GM19324 (cell line): ENCODE results near the gene USH2A.

Source experiments
- ATAC-seq: cut with Tn5 transposase; IDR thresholded peaks from one replicate; pipeline ENCODE4 v1.9.1; 2021; ENCODE audit warnings: mild to moderate bottlenecking, moderate library complexity; ENCODE audit not compliant: unreplicated experiment, low FRiP score

The USH2A gene

DNA sequence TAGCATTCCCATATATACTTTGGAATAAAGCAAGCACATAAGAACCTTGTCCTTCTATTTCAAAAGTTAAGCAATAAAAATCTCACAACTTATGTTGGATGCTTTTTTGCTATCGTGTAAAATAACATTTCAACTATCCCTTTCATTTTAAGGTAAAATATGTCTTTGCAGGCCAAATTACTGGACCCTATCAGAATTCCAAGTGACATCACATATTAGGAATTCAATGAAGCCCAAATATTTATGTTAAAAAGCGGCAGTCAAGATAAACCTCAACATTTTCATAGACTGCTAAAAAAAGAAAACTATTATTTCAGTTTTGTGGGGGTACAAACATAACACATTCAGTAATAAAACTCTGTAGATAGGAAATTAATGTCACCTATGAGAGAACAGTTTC lies 604.1 kb downstream of the USH2A start:
- no peak for ATAC-seq

DNA sequence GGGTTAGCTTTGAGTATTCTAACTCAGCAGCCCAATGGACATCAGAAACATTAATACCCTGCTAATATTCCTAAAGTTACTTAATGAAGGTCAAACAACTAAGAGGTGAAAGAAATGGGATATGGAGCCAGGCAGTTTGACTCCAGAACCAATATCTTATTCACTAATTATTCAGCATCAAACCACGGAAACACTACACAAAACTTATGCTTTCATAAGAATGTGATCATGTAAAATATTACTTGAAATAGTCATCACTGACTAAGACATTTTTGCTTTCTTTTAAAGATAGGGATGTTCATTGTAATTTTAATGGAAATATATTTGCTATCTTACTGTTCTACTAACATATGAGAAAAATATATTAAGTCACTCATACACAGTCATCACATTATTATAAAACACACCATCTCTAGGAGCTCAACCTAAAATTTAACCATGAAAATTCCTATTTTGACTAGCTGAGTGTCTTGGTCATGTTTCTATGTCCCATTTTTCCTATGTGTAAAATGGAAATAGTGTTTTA lies 615.3 kb downstream of the USH2A start:
- ATAC-seq: no peak

DNA sequence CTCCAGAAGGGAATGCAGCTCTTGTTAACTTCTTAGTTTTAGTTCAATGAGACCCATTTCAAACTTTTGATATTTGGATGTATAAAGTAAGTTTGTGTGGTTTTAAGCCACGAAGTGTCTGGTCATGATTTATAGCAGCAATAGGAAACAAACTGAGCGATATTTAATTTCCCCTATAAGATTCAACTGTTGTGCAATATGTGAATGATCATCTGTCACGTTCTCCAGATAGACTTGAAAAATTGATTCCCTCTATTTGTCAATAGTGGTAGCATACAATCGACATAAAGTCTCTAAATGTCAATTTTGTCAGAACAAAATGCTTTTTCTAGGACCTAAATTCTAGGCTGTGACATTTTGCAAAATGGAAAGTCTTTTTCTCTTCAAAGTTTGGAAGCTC lies 616.0 kb downstream of the USH2A start:
- ATAC-seq: no peak

DNA sequence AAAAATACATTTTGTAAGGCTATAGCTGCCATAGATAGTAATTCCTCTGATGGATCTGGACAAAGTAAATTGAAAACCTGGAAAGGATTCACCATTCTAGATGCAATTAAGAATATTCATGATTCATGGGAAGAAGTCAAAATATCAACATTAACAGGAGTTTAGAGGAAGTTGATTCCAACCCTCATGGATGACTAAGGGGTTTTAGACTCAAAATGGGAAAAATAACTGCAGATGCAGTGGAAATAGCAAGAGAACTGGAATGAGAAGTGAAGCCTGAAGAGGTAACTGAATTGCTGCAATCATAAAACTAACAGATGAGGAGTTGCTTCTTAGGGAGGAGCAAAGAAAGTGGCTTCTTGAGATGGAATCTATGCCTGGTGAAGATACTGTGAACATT lies 625.4 kb downstream of the USH2A start:
- no peak for ATAC-seq

DNA sequence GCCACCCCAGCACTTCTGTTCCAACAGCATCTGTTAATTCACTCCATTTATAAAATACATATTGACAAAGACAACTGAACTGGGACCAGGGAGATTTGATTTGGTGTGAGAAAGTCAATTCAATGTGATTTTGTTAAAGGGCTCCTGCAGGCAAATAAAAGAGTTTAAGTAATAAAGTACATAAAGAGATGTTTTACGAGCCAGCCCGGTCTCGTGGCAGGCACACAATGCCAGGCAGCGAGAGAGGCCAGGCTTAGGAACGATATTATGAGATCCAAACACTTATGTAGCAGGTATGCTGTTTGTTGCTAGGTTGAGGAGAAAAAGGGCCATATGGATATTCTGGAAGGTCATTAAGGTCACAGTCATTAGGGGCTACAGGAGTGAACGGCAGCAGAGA lies 629.1 kb downstream of the USH2A start:
- no peak for ATAC-seq

DNA sequence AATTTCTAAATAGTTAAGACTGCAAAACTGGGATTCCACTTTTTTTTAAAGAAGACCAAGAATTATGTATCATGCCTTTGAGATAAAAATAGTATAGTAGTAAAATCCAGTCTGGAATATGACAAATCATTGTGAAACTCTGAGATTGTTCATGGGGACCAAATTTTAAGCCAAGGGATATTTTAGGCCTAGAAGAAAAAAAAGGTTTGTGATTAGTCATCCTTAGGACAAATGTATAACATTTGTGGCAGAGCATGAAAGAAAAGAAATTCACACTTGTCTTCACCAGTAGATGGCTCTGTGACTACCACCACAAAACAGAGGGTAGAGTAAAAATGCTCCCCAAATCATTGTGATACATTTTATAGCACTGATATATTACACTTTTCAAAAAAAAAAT lies 630.1 kb downstream of the USH2A start:
- no peak for ATAC-seq

DNA sequence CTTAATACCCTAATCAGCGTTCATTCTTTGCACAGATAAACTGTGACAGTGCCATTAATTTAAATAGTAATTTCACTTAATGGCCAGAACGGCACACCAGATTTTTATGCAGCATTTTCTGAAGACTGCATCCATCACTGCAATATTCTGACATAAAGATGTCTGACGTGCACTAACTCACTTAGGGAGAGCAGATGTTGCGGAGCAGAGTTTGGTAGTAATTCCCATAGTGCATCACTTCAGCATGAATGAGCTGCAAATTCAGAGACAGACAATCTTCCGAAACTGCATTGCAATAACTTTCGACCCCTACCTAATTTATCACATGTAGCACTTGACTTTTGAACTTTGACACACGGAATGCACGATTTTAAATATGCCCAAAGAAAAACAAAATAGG lies 630.8 kb downstream of the USH2A start:
- no peak for ATAC-seq

DNA sequence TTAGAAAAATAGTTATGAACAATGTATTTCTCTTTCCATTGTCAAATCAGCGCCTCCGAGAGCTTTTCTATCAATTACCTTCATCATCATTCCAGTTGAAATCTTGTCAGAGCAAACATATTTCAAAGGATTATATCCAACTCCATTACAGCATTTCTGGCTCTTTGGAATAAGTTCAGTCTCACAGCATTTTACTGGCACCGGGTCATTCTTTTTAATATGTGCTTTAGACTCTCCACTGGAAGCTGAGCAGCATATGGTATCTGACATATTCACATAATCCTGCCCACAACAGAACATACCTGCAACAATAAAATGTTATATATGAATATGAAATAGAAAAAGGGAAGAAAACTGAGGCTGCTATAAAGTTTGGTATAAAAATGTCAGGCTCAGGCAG lies 633.3 kb downstream of the USH2A start:
- ATAC-seq: no peak

DNA sequence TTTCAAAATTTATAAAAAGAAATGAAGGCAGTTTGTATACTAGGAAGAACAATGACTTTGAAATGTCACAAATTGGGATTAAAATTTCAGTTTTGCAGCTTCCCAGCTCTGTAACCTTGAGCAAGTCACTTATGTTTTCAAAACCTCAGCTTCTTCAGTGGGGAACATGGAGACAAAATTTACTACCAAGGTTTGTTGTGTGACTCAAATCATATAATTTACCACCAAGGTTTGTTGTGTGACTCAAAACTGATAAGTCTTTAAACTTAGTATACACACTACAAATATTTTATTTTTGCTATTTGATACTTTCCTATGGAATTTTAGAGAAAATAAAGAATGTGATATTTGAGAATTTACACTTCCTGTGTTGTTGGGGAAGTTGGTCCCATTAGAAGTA lies 636.3 kb downstream of the USH2A start:
- no peak for ATAC-seq

DNA sequence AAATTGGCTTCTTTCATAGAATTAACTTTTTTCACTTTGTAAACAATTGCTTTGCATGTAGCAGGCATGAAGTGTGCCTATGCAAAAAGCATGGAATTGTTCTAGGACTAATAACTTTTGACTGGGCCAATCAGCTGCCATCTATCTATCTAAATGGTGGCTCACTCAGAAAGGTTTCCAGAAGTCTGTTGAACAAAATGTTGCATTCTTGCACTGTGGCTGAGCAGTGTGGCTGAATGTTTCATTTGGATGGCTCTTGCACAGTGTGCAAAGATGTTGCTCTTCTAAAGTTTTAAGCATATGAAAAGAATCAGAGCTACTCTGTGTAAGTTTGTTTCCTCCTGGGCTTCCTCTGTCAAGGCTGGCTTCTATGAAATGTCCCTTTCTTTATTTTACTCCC lies 642.6 kb downstream of the USH2A start:
- no peak for ATAC-seq

DNA sequence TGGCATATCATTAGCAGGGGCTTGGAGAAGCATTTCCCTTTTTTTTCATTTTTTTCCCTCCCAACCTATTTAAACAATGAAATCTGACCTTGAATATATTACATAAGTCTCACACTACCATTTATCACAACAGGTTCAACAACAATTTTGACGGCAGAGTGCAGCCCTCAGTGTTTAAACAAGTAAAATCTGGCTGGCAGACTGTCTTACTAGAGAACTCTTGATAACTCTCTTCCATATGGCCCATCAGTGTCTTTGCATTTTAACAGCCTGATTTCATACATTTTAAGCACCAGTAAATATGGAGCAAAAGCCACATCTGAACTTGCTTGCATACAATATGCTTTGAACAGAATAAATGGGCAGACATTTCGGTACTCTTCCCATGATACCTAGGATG lies 643.1 kb downstream of the USH2A start:
- ATAC-seq: no peak

DNA sequence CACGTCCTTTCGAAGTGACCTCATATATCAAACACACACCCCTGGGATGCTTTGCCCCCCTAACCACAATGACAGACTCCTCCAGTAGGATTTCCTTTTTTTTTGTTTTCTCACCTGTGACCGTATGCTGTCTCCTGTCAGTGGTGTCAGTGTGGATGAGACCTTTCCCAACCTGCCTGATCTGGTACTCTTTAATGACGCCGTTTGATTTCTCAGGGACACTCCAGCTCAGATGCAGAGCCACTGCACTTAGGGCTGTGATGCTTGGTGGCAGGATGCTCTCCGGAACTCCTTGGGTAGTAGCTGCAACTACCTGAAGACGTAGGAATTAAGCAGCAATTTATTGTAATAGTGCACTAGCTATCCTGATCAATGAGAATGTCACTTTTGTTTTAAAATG lies 643.5 kb downstream of the USH2A start:
- ATAC-seq: no peak

DNA sequence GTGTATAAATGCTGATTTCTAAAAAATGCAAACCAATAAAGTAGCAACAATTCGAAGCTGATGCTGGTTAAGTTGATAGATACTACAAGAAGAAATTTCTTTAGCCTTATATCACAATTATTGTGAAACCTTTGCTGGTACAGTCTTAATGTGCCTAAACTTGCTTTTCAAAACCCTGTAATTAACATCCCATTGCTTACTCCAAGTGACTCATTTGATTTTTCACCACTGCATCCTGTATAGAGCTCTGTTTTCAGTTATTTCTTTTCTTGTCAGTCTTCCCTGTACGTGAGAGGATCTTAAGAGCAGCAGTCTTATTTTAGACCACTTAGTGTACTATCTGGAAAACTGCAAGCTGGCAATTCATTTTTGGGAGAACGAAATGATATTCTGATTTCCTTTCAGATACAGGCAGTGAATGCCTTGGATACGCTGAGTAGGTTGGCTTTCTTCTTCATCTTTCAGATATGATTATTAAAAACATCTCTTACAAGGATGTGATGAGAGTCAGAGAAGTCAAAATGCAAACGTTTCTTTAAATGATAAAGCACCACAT lies 645.8 kb downstream of the USH2A start:
- ATAC-seq: no peak

DNA sequence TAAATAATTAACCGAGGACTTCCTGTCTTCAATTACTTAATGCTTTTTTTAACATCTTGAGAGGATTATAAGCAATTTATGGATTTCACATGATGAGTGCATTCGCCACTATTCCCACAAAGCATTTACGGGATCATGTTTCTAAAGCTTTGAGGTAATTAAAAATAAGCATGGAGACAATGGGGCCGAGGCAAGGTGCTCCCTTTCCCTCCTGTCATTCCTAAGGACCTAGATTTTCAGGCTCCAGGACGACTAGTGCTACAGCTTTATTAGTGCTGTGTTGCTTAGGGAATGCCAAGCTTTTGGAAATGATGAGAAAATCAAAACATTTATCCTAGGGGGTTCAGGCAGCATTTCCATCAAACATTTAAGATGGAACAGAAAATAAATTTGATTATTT lies 646.9 kb downstream of the USH2A start:
- no peak for ATAC-seq

DNA sequence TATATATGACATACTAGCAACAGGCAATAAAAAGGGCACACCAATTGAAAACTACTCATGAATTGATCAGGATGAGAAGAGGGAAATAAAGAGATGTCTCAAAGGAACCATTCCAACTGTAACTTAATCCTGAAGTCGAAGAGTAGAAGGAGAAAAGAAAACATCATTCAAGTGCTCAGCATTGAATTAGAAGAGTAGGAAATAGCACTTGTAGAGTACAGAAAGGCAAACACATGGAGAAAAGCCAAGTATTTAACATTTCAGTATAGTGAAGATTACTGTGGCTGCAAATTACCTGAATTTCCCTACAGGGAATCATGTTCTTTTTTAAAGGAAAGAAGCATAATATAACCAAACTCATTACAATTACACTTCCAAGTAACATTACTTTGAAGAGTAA lies 651.1 kb downstream of the USH2A start:
- ATAC-seq: no peak

DNA sequence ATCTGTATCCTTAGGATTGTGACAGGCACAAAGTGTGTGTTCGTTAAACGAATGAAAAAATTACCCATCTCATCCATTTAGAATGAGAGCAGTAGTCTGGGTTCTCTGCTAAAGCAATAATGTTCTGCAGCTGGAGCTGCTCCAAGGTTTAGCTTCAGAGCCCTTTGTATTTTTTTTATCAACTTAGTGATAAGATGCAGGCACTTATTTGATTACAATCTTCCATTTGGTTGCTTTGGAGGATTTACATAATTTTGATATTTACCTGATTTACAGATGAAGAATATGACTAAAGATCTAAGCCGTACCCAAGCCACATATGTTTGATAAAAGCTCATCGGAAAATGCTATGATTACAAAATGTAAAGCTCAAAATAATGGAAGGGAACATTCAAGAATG lies 654.9 kb downstream of the USH2A start:
- ATAC-seq: no peak

DNA sequence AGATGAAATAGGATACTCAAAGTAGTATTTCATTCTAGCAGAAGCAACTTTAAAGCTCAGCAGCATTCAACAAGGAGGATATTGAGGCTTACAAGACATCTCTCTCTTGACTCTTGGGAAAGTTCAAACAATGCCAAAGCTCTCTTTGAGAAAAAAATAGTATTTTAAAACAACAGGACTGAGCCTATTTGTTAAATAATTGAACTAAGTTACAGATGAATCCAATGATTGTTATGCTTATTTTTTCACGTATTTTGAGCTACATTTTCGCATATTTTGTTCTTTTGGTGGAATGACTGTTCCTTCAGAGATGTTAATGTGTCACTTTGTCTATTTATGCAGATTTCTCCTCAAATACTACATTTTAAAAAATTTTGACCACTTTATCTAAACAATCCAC lies 655.5 kb downstream of the USH2A start:
- no peak for ATAC-seq

DNA sequence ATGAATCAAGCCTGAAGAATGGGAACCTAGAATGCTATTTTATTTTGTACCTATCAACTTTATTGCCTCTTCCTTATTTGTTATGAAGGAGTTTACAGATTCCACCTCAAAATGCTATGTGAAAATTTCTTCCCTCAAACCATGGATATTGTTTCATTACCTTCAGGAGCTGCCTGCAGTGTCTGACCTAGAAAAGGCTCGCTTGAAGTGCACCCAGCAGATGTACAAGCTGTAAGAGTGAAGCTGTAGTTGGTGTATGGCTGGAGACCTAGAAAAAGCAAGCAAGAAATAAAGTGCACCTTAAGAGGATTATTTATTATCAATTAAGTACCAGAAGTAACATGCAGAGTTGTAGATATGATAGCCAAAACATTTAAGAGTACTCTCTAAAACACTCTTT lies 656.7 kb downstream of the USH2A start:
- no peak for ATAC-seq

DNA sequence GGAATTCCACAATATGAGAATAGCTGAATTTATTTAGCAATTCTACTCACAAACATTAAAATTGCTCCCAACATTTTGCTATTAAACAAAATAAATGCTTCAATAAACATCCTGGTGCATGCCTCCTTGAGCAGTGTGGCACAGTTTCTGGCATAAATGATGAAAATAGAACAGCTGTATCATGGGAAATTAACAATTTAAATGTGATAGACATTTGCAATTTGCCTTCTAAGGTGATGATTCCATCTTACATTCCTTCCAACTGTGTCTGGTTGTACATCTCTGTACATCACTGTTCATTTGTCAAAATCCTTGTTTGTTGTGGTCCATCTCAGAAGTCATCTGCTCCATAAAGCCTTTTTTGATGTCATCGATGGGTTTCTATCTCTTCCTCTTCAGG lies 657.4 kb downstream of the USH2A start:
- ATAC-seq: no peak

DNA sequence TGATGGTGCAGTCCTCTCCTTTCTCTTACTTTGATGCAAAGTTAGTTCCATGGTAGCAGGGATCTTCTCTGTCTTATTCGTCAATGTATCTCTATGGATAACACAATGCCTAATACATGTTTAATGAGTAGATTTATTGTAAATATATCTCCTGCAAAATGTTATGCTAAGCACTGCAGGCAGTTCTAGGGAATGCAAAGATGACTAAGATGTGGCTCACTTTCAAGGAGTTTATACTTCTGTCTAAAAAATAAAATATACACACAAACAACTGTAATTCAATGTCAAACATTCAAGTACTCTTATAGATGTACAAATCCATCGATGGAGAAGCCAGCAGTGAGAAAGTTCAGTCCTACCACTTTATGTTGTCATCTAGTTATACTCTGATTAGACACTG lies 661.8 kb downstream of the USH2A start:
- ATAC-seq: no peak

DNA sequence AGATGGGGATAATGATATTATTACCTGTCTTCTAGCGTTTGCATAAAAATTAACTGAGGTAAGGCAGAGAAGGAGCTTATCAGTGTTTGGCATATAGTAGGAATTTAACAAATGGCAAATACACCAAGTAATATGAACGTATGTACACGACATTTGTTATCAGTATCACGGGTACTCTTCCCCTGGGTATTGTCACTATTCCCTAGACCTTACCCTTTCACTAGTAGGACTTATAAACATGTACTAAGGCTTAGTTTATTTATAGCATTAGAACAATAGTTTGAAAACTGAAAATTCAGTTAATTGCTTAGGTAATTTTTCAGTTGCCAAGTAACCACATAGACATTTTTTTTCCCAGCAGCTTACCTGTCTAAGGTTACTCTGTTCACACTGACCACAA lies 669.1 kb downstream of the USH2A start:
- no peak for ATAC-seq

DNA sequence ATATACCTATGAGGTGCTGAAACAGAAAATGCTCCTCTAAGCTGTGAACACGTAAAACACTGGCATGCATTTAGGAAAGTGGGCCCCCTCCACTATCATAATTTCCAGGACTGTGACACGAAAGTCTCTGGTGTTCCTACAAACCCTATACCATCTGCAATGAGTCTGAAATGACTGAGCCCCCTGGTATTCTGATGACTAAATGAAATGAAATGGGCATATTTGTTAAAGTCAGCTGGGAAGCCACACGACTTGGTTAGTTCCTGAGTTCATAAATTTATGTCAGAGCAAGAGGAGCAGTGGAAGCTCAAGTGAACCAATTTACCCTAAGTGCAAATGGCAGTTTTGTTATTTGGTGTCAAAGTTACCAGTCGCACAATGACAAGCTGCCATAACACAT lies 673.8 kb downstream of the USH2A start:
- ATAC-seq: no peak

DNA sequence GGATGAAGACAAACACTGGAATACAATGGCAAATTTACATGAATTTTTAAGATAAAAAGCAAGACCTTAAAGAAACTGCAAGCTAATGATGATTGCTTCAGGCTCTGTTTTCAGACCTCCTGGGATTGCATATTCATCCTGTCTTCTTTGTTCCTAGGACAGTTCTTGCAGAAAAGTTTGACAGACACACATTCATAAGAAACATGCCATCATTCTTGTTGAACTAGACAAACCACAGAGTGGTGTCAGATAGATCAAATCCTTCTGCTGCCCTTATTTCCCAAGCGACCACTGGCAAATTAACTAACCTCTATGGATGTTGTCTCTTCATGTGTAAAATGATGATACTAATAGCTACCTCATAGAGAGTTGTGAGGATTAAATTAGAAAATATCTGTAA lies 674.8 kb downstream of the USH2A start:
- ATAC-seq: no peak
